CD14-positive monocyte (primary cell): ENCODE measurements around the gene HOXA1. TPM values are rescaled to one million over a fixed set of nuclear protein-coding genes. Genes with fewer than 3 reads are reported as not detected.

Experiments used
- DNase-seq, 3 donors: peaks; one replicate each; pipeline ENCODE4 v3.0.0-alpha.2; 2011 to 2022
- H2AFZ ChIP-seq: 2 replicates; pipeline ENCODE4 v1.6.0; 2012; ENCODE audit warnings: mild to moderate bottlenecking, low read depth, low read length, inconsistent platforms; ENCODE audit not compliant: insufficient read depth, poor library complexity, severe bottlenecking
- H3K27ac ChIP-seq, 2 donors: 1 replicate in 1 of 2; 2 replicates in 1 of 2; pipeline ENCODE4 v1.5.1; 2012 to 2013; ENCODE audit warnings: low read length in 2 of 2, control low read depth in 1 of 2, inconsistent platforms in 1 of 2, low read depth in 1 of 2, mild to moderate bottlenecking in 1 of 2
- H3K27me3 ChIP-seq, 2 donors: one replicate each; pipeline versions ENCODE4 v1.6.0 to v1.6.1; 2011 to 2013; ENCODE audit warnings: low read length in 2 of 2; ENCODE audit not compliant: control insufficient read depth in 2 of 2, insufficient read depth in 2 of 2
- H3K36me3 ChIP-seq, 2 donors: replicated peaks in 1 of 2; 1 replicate in 1 of 2; 2 replicates in 1 of 2; pipeline versions ENCODE4 v1.5.1 to v1.6.1; 2012 to 2013; ENCODE audit warnings: low read length in 2 of 2, control low read depth in 1 of 2, inconsistent platforms in 1 of 2, mild to moderate bottlenecking in 1 of 2; ENCODE audit not compliant: insufficient read depth in 2 of 2, control insufficient read depth in 1 of 2
- H3K4me1 ChIP-seq, 2 donors: 1 replicate in 1 of 2; 2 replicates in 1 of 2; pipeline versions ENCODE4 v1.5.1 to v1.6.1; 2012 to 2013; ENCODE audit warnings: low read length in 2 of 2, control low read depth in 1 of 2, inconsistent platforms in 1 of 2, mild to moderate bottlenecking in 1 of 2, moderate library complexity in 1 of 2; ENCODE audit not compliant: insufficient read depth in 2 of 2, control insufficient read depth in 1 of 2
- H3K4me2 ChIP-seq: replicated peaks from 2 replicates; pipeline ENCODE3; 2012; ENCODE audit warnings: low read length, moderate library complexity, mild to moderate bottlenecking; ENCODE audit not compliant: poor library complexity, severe bottlenecking; ENCODE audit errors: extremely low read depth
- H3K4me3 ChIP-seq, 3 experiments: fragments of 200-600 bp in 1 of 3; sonication (generic) in 1 of 3; replicated peaks in 1 of 3; 1 replicate in 2 of 3; 2 replicates in 1 of 3; pipeline ENCODE4 v1.5.1; 2011 to 2013; ENCODE audit warnings: low read length in 3 of 3, mild to moderate bottlenecking in 3 of 3, control low read depth in 2 of 3, low read depth in 2 of 3, inconsistent platforms in 1 of 3, moderate library complexity in 1 of 3
- H3K79me2 ChIP-seq: 2 replicates; pipeline ENCODE4 v1.6.0; 2012; ENCODE audit warnings: mild to moderate bottlenecking, control low read depth, inconsistent platforms, low read length, moderate library complexity; ENCODE audit not compliant: insufficient read depth
- H3K9ac ChIP-seq: 2 replicates; pipeline ENCODE4 v1.6.0; 2017; ENCODE audit warnings: low read length, mild to moderate bottlenecking; ENCODE audit not compliant: insufficient read depth, poor library complexity, severe bottlenecking
- H3K9me3 ChIP-seq, 2 donors: replicated peaks in 1 of 2; 1 replicate in 1 of 2; 2 replicates in 1 of 2; pipeline versions ENCODE4 v1.5.1 to v1.6.1; 2012 to 2013; ENCODE audit warnings: low read length in 2 of 2, control low read depth in 1 of 2; ENCODE audit not compliant: control insufficient read depth in 1 of 2, insufficient read depth in 1 of 2
- H4K20me1 ChIP-seq: 2 replicates; pipeline ENCODE4 v1.6.0; 2012; ENCODE audit warnings: mild to moderate bottlenecking, low read length, control low read depth, moderate library complexity; ENCODE audit not compliant: insufficient read depth
- H3K27ac Mint-ChIP-seq, 7 donors: one replicate each; pipeline ENCODE4 v1.8.0; 2020; ENCODE audit warnings: mild to moderate bottlenecking in 7 of 7, mixed read lengths in 7 of 7, moderate library complexity in 6 of 7, inconsistent platforms in 2 of 7
- H3K27me3 Mint-ChIP-seq, 3 donors: one replicate each; pipeline ENCODE4 v1.8.0; 2021 to 2022; ENCODE audit warnings: low read depth in 3 of 3, mild to moderate bottlenecking in 3 of 3, mixed read lengths in 3 of 3, moderate library complexity in 3 of 3, inconsistent platforms in 1 of 3
- H3K36me3 Mint-ChIP-seq, 2 donors: one replicate each; pipeline ENCODE4 v1.8.0; 2020; ENCODE audit warnings: mixed read lengths in 2 of 2, inconsistent platforms in 1 of 2, mild to moderate bottlenecking in 1 of 2
- H3K4me1 Mint-ChIP-seq: one replicate; pipeline ENCODE4 v1.8.0; 2020; ENCODE audit warnings: mild to moderate bottlenecking, mixed read lengths
- H3K4me3 Mint-ChIP-seq, 2 donors: one replicate each; pipeline ENCODE4 v1.8.0; 2020; ENCODE audit warnings: mild to moderate bottlenecking in 2 of 2, mixed read lengths in 2 of 2, moderate library complexity in 1 of 2
- H3K9me3 Mint-ChIP-seq, 7 donors: one replicate each; pipeline ENCODE4 v1.8.0; 2020 to 2022; ENCODE audit warnings: mixed read lengths in 7 of 7, mild to moderate bottlenecking in 6 of 7, moderate library complexity in 6 of 7, inconsistent platforms in 2 of 7
- CTCF ChIP-seq: fragments of 200-600 bp; IDR thresholded peaks from one replicate; pipeline ENCODE4 v1.8.0; 2022; ENCODE audit warnings: antibody characterized with exemption, mild to moderate bottlenecking
- WGBS: methylation state at CpG from one replicate; pipeline ENCODE4 v1.1.5; 2013; ENCODE audit warnings: missing lambda C conversion rate; ENCODE audit not compliant: insufficient coverage; 5-methylcytosine and 5-hydroxymethylcytosine counted together
- intact Hi-C, 2 donors: fragments of 100-400 bp; cut with micrococcal nuclease; formaldehyde crosslinking; loops; one replicate each; pipeline versions ENCODE4 v1.15.0 to v1.15.1; 2023
- polyA plus RNA-seq, 3 donors: library from polyadenylated mRNA; depleted of rRNA in 1 of 3; unstranded in 2 of 3; stranded (reverse) in 1 of 3; fragments of 300-500 nt in 2 of 3; fragments of >200 nt in 1 of 3; fragmentation: Illumina TruSeq in 2 of 3; gene quantifications; 1 replicate in 2 of 3; 2 replicates in 1 of 3; pipeline ENCODE4 v1.2.3, GENCODE V29; 2012 to 2021

HOXA1 gene
- polyA plus RNA-seq, 3 donors, result 0.11 to 0.37 TPM; not detected in 1

DNA sequence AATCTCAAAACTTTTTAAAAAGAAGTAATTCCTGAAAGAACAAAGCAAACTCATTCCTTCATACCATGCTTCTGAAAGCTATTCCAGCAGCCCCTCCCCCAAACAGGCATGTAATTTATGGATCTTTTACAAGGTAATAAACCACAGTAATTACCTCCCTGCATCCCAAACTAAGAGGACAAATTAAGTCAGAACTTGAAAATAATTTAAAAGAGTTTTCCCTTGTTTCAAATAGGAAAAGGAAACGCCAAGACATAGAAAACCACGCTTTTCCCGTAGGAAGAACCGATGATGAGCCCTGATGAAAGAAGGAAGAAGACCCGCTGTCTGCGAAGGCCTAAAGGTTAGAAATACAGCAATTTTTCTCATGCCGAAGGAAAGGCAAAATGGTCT is 25.9 kb upstream of the HOXA1 start:
- Mint-ChIP-seq H3K9me3 (peaks cover 0 to 3% (median 0%) of the 10 kb centered on the region in 7 donors), H3K27me3 (peaks cover 2 to 3% (median 2%) of the 10 kb centered on the region in 3 donors), H3K4me3 (no peak overlapping the region), H3K27ac (no peak overlapping the region), H3K36me3 (no peaks in the 10 kb centered on the region), H3K4me1 (peaks cover 8% of the 10 kb centered on the region)
- Histone ChIP-seq H3K27me3 (no peaks in the 10 kb centered on the region), H3K9me3 (no peaks in the 10 kb centered on the region), H3K4me1 (no peaks in the 10 kb centered on the region), H3K36me3 (no peaks in the 10 kb centered on the region), H3K4me3 (no peak overlapping the region), H3K4me2 (no peak overlapping the region), H3K79me2 (no peaks in the 10 kb centered on the region), H3K27ac (no peak overlapping the region), H2AFZ (no peak overlapping the region), H4K20me1 (no peaks in the 10 kb centered on the region), H3K9ac (no peak overlapping the region)
- no peak for TF ChIP-seq CTCF
- no peak for DNase-seq
- intact Hi-C loops, result no loop called here
- WGBS, result 95% methylated on average over 7 of the region's 7 CpGs

GRCh38 chr7:27119412-27119911 is 23.7 kb upstream of the HOXA1 start:
- no peak for DNase-seq
- Histone ChIP-seq H3K27ac (no peak overlapping the region), H3K27me3 (no peaks in the 10 kb centered on the region), H3K4me1 (no peaks in the 10 kb centered on the region), H3K4me3 (no peak overlapping the region), H3K36me3 (no peaks in the 10 kb centered on the region), H4K20me1 (no peaks in the 10 kb centered on the region), H3K4me2 (no peak overlapping the region), H3K79me2 (no peaks in the 10 kb centered on the region), H3K9ac (no peak overlapping the region), H2AFZ (no peak overlapping the region), H3K9me3 (no peaks in the 10 kb centered on the region)
- intact Hi-C loops, result no loop called here
- Mint-ChIP-seq H3K27me3 (peaks cover 2 to 4% (median 2%) of the 10 kb centered on the region in 3 donors), H3K4me1 (peaks cover 8% of the 10 kb centered on the region), H3K4me3 (no peak overlapping the region), H3K9me3 (peaks cover 0 to 6% (median 0%) of the 10 kb centered on the region in 7 donors), H3K36me3 (no peaks in the 10 kb centered on the region), H3K27ac (peak overlapping the region in 1 of 7 donors; percentile 47)
- no peak for TF ChIP-seq CTCF
- WGBS, result 25% methylated on average over 1 of the region's 1 CpG
